SIG-M5 (cell line): ENCODE measurements around the gene SBNO1.
"Not testable (repeated sequence)": the region's sequence is repeated elsewhere in the genome, so short reads cannot be mapped to it uniquely, and the experiment has no call there.

Source experiments
- DNase-seq: peaks from one replicate; lab custom pipeline; 2025; lab: John Stamatoyannopoulos, UW

The SBNO1 gene

DNA sequence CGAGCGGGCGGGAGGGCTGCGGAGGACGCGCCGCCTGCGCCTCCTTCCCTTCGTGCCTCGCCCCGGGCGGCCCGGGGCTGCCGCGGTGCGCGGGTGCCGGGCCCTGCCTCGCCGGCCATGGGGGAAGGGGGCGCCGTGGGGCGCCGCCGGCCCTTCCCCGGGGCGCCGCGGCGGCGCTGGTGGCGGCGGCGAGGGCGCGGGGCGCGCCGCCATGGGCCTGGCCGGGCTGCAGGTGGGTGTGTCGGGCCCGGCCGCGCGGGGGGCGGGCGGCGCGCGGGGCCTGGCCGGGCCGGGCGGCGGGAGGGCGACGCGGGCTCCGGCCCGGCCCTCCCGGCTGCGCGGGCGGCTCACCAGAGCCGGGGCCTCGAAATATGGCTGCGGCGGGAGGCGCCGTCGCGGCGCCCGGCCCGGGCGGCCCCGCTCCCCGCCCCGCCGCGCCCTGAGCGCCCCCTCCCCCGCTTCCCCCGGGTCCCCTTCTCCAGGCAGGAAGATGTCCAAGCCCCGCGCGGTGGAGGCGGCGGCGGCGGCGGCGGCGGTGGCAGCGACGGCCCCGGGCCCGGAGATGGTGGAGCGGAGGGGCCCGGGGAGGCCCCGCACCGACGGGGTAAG, 24.4 kb upstream of the SBNO1 start:
- no peak for DNase-seq

DNA sequence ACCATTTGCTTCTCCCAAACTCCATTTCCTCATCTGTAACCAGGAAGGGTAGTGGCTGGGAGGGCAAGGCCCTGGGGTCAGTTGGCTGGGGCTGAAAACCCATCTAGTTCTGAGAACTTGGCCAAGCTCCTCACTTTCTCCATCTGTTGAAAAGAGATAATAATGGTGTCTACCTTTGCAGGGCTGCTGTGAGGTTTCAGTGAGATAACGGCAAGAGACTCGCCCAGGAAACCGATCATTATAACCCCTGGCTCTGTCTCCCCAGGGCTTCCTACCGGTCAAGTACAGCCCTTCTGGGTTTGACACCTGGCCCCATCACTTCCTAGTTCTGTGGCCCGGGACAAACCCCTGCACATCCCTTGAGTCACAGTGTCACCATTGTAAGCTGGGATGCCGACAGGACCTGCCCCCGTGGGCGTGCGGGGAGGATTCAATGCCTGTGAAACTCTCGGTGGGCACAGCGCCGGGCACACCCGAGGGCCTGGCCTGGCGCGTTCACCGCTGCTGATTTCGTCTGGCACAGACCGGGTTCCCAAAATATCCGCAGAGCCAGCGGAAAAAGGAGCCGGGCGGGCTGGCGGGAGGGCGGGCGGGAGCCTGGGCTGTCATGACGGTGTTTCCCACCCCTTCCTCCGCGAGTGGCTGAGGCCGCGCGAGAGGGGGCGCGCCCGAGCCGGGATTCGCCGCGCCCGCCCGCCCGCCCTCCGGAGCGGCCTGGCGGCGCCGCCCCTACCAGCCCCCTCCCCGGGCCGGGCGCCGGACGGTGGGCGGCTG, 23.7 kb upstream of the SBNO1 start:
- DNase-seq: no peak

DNA sequence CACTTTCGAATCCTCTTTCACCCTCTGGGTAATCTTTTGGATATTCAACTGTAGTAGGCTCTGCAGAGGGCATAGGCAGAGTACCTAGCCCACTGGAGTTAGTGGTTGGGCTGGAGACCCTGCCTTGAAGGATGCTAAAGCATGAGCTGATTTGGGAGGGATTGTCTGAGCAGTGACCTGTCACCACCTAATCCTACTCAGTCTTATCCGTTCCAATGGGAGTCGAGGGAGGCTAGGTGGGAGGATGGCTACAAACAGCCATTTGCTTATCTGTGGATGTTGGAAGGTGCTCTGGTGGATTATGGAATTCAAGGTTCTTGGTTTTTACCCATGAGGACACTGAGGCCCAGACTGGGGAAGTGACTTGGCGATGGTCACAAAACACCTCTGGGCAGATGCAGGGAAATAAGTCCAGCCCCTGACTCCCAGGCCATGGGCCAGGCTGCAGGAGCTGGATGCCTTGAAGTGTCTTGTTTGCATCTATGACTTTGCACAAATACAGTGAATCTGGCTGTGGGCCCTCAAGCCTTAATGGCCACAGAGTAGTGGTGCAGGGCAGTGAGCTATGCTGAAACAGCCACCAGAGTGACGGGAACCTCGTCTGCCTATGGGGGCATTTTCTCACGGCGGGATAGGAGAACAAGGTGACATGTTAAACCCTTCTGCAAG, 23.0 kb upstream of the SBNO1 start:
- no peak for DNase-seq

DNA sequence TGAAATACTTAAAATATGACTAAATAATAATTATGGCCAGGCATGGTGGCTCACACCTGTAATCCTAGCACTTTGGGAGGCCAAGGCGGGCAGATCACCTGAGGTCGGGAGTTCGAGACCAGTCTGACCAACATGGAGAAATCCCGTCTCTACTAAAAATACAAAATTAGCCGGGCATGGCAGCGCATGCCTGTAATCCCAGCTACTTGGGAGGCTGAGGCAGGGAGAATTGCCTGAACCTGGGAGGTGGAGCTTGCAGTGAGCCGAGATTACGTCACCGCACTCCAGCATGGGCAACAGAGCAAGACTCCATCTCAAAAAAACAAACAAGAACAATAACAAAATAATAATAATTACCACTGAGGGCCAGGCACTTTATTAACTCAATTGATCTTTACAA, 20.9 kb upstream of the SBNO1 start:
- DNase-seq: not testable (repeated sequence)

DNA sequence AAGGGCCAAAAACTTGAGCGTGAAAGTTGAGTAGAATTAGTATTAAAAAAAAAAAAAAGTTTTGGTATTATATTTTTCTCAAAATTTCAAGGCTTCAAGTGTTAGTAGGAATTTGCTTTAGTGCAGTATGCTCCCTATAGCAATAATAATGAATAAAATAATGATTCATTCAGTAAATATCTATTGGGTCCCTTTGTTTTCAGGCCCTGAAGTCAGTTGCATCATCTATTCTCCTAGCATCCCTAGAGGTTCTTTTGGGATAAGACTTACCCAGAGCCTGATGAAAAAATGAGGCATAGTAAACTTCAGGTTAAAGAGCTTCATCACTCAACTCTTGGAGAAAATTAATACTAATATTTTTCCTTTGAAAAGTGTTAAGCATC, 20.3 kb upstream of the SBNO1 start:
- no peak for DNase-seq

DNA sequence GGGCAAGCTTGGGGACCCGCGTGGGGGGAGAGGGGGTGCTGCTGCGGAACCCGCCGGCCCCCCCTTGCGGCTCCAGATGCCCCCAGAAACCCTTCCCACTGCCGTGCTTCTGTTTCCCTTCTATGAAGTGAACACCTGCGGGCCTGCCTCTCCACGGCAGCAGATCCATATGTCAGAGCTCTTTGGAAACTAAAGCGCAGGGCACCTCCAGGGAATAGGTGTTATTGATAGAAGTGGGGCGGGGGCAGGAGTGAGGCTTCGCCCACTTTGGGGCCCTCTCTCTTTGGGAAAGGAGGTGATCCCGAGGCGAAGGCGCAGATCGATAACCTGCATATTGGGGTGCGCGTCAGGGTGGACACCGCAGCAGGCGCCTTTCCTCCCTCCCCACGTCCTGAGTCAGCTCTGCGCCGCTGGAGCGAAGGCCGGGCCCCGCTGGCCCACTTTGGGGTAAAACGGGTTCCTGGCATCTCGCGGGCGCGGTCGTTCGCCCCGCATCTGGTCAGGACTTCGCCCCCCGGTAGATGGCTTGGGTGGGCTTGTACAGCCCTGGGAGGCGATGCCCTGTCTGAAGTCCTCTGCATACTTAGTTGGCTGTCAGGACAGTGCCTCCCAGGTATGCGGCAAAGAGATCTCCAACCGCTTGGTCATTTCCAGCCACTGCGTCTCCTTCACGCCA, 19.8 kb upstream of the SBNO1 start:
- no peak for DNase-seq

DNA sequence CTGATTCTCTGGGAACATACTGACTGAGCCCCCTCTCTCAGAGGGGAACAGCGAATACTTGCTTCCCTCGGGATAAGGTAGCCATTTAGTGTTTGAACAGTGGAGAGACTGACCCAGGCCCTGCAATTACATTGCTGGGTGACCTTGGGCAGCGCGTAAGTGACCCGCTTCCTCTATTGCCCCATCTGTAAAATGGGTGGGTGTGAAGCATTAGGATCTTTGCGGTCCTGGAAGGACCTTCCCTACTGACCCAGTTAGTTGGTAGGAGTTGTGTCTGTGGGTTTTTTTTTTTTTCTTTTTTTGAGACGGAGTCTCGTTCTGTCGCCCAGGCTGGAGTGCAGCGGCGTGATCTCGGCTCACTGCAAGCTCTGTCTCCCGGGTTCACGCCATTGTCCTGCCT, 18.0 kb upstream of the SBNO1 start:
- no peak for DNase-seq

DNA sequence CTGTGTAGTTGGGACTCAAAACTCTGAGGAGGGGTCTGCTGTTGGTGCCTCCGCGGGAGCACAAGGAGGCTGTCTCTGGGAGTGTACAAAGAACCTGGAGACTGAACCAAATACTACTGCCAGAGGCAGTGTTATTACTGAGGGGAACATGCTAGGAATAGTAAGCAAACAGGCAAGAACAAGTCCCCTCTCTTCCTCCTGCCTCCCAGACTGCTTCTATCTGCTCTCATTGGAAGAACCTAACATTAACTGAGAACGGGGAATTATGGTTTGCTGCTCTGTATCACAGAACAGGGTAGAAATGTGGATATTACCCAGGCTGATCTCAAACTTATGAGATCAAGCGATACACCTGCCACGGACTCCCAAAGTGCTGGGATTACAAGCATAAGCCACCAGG, 14.7 kb upstream of the SBNO1 start:
- DNase-seq: no peak

DNA sequence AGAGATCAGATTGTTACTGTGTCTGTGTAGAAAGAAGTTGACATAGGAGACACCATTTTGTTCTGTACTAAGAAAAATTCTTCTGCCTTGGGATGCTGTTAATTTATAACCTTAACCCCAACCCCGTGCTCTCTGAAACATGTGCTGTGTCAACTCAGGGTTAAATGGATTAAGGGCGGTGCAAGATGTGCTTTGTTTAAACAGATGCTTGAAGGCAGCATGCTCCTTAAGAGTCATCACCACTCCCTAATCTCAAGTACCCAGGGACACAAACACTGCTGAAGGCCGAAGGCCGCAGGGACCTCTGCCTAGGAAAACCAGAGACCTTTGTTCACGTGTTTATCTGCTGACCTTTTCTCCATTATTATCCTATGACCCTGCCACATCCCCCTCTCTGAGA, 7.8 kb upstream of the SBNO1 start:
- not testable (repeated sequence) for DNase-seq

DNA sequence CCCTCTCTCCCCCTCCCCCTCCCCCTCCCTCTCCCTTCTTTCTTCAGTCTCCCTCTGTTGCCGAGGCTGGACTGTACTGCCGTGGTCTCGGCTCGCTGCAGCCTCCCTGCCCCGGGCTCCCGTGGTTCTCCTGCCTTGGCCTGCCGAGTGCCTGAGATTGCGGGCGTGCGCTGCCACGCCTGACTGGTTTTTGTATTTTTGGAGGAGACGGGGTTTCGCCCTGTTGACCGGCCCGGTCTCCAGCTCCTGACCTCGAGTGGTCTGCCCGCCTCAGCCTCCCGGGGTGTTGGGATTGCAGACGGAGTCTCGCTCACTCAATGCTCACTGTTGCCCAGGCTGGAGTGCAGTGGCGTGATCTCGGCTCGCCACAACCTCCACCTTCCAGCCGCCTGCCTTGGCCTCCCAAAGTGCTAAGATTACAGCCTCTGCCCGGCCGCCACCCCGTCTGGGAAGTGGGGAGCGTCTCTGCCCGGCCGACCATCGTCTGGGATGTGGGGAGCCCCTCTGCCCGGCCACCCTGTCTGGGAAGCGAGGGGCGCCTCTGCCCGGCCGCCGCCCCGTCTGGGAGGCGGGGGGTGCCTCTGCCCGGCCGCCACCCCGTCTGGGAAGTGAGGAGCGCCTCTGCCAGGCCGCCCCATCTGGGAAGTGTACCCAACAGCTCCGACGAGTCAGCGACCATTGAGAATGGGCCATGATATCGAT, 7.2 kb upstream of the SBNO1 start:
- not testable (repeated sequence) for DNase-seq

DNA sequence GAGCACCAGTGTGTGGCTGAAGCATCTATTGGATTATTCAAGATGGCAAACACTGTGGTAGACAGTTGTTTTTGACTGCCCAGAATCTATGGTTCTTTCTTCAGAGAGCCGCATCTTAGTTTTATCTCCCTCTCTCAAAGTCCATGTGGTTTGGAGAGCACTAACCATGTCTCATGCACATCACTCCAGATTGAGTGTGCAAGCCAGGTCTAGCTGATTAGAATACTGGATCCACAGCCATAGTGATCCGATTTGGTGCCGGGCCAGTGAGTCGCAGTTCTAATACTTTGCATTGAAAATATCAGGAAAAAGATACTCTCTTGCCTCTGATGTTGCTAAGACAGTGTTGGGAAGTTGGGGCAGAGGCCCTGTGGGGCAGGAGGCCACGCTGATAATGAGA, 4.6 kb upstream of the SBNO1 start:
- no peak for DNase-seq

DNA sequence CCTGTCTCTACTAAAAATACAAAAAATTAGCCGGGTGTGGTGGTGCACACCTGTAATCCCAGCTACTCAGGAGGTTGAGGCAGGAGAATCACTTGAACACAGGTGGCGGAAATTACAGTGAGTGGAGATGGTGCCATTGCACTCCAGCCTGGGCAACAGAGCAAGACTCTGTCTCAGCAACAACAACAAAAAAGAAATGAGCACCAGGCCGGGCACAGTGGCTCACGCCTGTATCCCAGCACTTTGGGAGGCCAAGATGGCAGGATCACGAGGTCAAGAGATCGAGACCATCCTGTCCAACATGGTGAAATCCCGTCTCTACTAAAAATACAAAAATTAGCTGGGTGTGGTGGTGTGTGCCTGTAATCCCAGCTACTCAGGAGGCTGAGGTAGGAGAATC, 3.8 kb upstream of the SBNO1 start:
- not testable (repeated sequence) for DNase-seq

DNA sequence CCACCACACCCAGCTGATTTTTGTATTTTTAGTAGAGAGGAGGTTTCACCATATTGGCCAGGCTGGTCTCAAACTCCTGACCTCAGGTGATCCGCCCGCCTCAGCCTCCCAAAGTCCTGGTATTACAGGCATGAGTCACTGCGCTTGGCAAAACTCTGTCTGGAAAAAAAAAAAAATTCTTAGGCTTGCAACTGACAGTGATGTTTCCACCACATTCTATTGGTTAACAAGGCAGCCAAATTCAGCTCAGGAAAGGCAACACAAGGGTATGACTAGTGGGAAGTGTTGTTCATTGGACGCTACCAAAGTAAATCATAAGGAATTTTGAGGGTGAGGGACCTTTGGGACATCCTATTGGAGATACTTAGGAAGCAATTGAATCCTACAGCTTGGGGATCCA, 2.9 kb upstream of the SBNO1 start:
- no peak for DNase-seq

DNA sequence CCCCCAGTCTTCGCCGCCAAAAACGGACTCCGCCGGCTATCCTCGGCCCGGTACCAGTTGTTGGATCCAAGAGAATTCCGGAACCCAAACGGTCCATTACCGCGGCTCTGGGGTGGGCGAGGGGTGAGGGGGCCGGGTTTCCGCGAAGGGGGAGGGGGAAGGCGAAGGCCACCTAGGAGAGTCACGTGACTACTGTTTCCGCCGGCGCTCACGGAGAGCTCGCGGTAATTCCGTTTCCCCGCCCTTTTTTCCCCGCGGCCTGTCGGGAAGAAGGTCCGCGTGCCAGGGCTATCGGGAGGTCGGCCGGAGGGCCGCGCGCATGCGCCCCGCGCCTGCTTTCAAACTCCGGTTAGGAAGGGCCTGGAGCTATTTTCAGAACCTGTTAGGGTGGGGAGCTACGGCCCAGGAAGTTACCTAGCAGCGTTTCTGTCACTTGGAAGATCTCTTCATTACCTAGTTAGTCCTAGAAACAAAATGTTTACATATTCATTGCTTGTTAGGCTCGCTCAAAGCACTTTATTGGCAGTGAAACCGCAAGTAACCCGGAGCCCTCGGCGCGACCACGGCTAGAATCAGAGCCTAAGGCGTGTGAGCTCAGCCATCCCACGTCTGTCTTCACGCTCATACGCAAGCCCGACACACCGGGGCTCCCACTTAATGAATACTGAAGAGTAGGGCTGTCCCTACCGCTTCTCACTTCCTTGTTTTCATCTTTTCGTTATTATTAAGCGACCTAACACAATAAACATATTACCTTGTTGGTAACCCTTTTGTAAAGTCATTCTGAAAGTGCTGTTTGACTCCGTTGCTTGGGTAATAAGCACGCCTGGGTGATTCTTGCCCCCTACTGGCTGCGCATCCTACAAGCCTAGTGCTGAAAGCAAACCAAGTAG, 624 bp upstream of the SBNO1 start:
- DNase-seq: peak; percentile 92

DNA sequence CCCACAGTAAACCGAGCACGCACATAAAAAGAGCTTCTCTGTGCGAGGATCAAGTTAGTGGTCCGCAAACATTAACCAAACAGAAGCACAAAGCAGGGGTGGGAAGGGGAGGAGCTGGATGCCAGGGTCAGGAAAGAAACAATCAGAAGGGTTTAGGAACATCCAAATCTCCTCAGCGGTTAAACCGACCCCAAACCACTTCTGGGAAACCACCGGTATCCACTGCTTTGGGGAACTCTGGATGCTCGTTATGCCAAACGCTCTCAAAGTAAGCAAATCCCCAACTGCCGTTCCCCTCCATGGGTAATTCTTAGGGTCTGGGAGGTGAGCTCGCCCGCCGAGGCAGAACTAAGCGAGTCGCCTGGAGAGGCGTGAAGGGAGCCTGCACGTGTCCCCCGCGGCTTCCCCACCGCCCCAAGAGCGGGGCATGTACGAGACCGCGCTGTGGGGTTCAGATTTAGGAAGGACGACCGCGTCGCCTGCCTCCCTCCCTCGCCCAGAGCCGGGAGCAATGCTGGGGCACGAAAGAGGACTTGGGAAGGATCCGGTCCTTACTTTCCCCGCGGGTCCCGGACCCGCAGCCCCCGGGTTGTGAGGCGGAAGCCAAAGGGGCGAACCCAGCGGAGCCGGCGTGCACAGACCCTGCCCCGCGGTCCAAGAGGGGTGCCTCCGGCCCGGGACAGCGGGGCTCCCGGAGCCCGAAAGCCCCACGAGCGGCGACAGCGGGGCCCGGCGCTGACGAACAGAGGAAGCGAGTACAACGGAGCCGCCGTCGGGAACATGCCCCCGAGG, 711 bp downstream of the SBNO1 start:
- DNase-seq: no peak

DNA sequence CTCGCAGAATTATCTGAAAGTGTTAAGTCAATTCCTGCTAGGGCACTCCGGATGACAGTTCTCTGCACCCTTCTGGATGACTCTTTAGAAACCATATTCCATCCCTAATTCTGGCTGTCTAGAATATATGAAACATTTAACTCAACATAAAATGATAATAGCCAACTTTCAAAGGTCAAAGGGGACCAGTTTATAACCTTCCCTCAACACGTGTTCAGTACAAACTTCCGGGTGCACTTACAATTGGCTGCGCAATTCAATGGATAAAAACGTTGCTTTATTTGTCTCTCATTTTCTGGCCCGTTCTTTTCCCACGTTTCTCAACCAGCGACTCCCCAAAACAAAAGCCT, 1.3 kb downstream of the SBNO1 start:
- DNase-seq: no peak

DNA sequence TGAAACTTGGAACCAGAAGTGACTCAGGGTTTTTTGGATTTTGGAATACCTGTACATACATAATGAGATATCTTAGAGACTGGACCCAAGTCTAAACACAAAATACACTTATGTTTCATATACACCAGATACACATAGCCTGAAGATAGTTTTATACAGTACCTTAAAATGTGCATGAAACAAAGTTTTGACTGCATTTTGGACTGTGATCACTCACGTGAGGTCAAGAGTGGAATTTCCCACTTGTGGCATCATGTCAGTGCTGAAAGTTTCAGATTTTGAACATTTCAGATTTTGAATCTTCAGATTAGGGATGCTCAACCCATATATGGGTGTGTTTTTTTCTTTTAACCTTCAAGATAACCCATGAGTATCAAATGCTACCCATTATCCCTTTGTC, 6.6 kb downstream of the SBNO1 start:
- no peak for DNase-seq

DNA sequence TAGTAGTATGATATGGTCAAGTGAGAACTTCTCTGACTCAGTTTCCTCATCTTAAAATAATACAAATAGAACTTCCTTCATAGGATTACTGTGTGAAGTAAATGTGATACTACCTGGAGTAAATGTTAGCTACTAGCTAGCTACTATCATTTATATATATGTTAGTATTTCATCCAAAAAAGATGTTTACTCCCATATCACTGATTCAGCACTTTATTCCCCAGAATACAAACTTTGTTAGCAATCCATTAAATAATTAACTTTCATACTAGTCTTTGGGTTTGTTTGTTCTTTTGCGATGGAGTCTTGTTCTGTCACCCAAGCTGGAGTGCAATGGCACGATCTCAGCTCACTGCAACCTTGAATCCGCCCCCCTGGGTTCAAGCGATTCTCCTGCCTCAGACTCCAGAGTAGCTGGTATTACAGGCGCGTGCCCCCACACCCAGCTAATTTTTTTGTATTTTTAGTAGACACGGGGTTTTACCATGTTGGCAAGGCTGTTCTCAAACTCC, 8.4 kb downstream of the SBNO1 start:
- DNase-seq: no peak

DNA sequence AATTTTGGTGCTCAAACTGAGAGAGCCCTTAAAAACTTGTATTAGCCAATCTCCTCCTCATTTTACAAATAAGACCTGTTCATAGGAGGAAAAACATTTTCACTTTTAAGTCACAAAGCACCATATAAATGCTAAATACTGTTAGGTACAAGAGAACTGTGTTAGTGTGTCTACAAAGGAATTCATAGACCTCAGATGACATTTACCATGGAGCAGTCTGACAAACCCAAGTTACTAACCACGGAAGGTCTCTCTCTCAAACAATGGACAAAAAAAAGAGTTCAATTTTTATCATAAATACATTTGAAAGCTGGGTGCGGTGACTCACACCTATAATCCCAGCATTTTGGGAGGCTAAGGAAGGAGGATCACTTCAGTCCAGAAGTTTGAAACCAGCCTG, 10.0 kb downstream of the SBNO1 start:
- no peak for DNase-seq

DNA sequence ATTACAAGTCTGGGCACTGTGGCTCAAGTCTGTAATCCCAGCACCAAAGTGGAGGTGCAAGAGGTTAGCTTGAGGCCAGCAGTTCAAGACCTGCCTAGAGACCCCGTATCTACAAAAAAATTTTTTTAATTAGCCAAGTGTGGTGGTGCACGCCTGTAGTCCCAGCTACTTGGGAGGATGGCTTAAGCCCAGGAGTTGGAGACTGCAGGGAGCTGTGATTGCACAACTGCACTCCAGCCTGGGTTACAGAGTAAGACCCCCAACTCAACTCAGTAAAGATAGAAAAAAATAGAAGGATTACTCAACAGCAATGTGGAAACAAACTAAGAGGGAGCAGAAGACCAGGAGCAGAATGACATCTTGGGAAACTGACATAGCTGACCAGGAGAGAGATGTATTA, 13.3 kb downstream of the SBNO1 start:
- no peak for DNase-seq
